HCT116 (cell line): ENCODE results near the gene ACOT8. TPM values are rescaled to one million over a fixed set of nuclear protein-coding genes. Genes with fewer than 3 reads are reported as not detected.

Experiments used
- ATAC-seq: fragments of 200-7000 bp; cut with Tn5 transposase; 2 replicates; pipeline ENCODE4 v1.9.1; 2020; ENCODE audit warnings: mild to moderate bottlenecking, moderate library complexity
- BruUV-seq: library from RNA; stranded (reverse); fragments of 400-500 nt; replicated peaks from 2 replicates; lab custom pipeline; 2021; lab: Mats Ljungman, UMichigan
- CTCF ChIA-PET: fragments of 300-600 bp; sonication (Branson Sonifier 250); formaldehyde crosslinking; loops from one replicate; lab custom pipeline; 2021; ENCODE audit warnings: antibody characterized with exemption; lab: Charles Lee
- POLR2A ChIA-PET: fragments of 300-600, 350-600 bp; sonication (Branson Sonifier 250); formaldehyde crosslinking; loops from one replicate; lab custom pipeline; 2021; ENCODE audit warnings: antibody characterized with exemption; lab: Charles Lee
- RAD21 ChIA-PET, 2 experiments: fragments of 300-600 bp; sonication (Branson Sonifier 250); formaldehyde crosslinking; loops; one replicate each; lab custom pipeline; 2023; ENCODE audit warnings: low total read pairs in 2 of 2; ENCODE audit not compliant: uncharacterized antibody in 2 of 2, unreplicated experiment in 2 of 2, low non-redundant PET in 1 of 2; lab: Charles Lee
- DNase-seq: peaks from one replicate; pipeline ENCODE4 v3.0.0-alpha.2; 2010; ENCODE audit warnings: low read depth, low spot score
- H2AFZ ChIP-seq: fragments of 200-600 bp; shearing (Covaris generic), sonication (generic); 2 replicates; pipeline ENCODE4 v1.6.1; 2017; ENCODE audit warnings: low read depth, mixed run types, mixed read lengths, antibody characterized with exemption, low read length; ENCODE audit not compliant: poor library complexity, severe bottlenecking
- H3K27ac ChIP-seq: 2 replicates; pipeline ENCODE4 v1.5.1; 2012; ENCODE audit warnings: low read depth, low read length
- H3K27me3 ChIP-seq: fragments of 200-600 bp; sonication (generic); 2 replicates; pipeline ENCODE4 v1.6.1; 2016; ENCODE audit warnings: mixed run types, low read length, mixed read lengths; ENCODE audit not compliant: insufficient read depth
- H3K36me3 ChIP-seq, 2 experiments: fragments of 200-500 bp in 1 of 2; fragments of 200-600 bp in 1 of 2; sonication (Bioruptor generic) in 1 of 2; sonication (generic) in 1 of 2; 2 replicates each; pipeline versions ENCODE4 v1.5.1 to v1.6.1; 2014 to 2016; ENCODE audit warnings: low read length in 2 of 2, inconsistent platforms in 1 of 2, mixed read lengths in 1 of 2, mixed run types in 1 of 2; ENCODE audit not compliant: insufficient read depth in 2 of 2, control insufficient read depth in 1 of 2
- H3K4me1 ChIP-seq, 2 experiments: fragments of 200-600 bp in 1 of 2; sonication (generic) in 1 of 2; 2 replicates each; pipeline versions ENCODE4 v1.5.1 to v1.6.1; 2012 to 2017; ENCODE audit warnings: low read length in 2 of 2, inconsistent platforms in 1 of 2, mild to moderate bottlenecking in 1 of 2, mixed read lengths in 1 of 2, mixed run types in 1 of 2, moderate library complexity in 1 of 2; ENCODE audit not compliant: insufficient read depth in 2 of 2, control insufficient read depth in 1 of 2
- H3K4me2 ChIP-seq: fragments of 200-600 bp; sonication (generic); 2 replicates; pipeline ENCODE4 v1.6.1; 2017; ENCODE audit warnings: mixed run types, low read length, mixed read lengths
- H3K4me3 ChIP-seq, 2 experiments: fragments of 200-600 bp in 1 of 2; sonication (generic) in 1 of 2; replicated peaks in 1 of 2; 2 replicates each; pipeline ENCODE4 v1.5.1; 2011 to 2016; ENCODE audit warnings: low read length in 2 of 2, control low read depth in 1 of 2, low read depth in 1 of 2, mild to moderate bottlenecking in 1 of 2, mixed read lengths in 1 of 2, mixed run types in 1 of 2
- H3K79me2 ChIP-seq: fragments of 200-600 bp; sonication (generic); 2 replicates; pipeline ENCODE4 v1.6.1; 2017; ENCODE audit warnings: mild to moderate bottlenecking, mixed run types, low read length, moderate library complexity, mixed read lengths; ENCODE audit not compliant: insufficient read depth
- H3K9ac ChIP-seq: fragments of 200-600 bp; sonication (generic); 2 replicates; pipeline ENCODE4 v1.6.1; 2016; ENCODE audit warnings: low read length, mixed read lengths
- H3K9me2 ChIP-seq: fragments of 200-600 bp; sonication (generic), shearing (Covaris generic); 2 replicates; pipeline ENCODE4 v1.6.1; 2017; ENCODE audit warnings: mixed run types, mild to moderate bottlenecking, moderate library complexity; ENCODE audit not compliant: insufficient read depth
- H3K9me3 ChIP-seq, 2 experiments: fragments of 200-500 bp in 1 of 2; fragments of 200-600 bp in 1 of 2; sonication (Bioruptor generic) in 1 of 2; sonication (generic) in 1 of 2; 2 replicates each; pipeline ENCODE4 v1.6.1; 2014 to 2017; ENCODE audit warnings: low read length in 2 of 2, mixed read lengths in 2 of 2, inconsistent platforms in 1 of 2, low read depth in 1 of 2, mild to moderate bottlenecking in 1 of 2, mixed run types in 1 of 2, moderate library complexity in 1 of 2; ENCODE audit not compliant: control insufficient read depth in 1 of 2, insufficient read depth in 1 of 2
- H4K20me1 ChIP-seq: fragments of 200-600 bp; sonication (generic), shearing (Covaris generic); 2 replicates; pipeline ENCODE4 v1.6.1; 2017; ENCODE audit warnings: mixed run types, mild to moderate bottlenecking, moderate library complexity; ENCODE audit not compliant: insufficient read depth
- CEBPB ChIP-seq: IDR thresholded peaks from 2 replicates; pipeline ENCODE4 v1.6.1; 2012; ENCODE audit warnings: low read depth
- EGR1 ChIP-seq: IDR thresholded peaks from 2 replicates; pipeline ENCODE4 v1.6.1; 2012; ENCODE audit warnings: low read depth
- ELF1 ChIP-seq: IDR thresholded peaks from 2 replicates; pipeline ENCODE4 v1.6.1; 2012; ENCODE audit warnings: low read depth, borderline replicate concordance
- MAX ChIP-seq: IDR thresholded peaks from 2 replicates; pipeline ENCODE4 v1.6.1; 2012
- SIN3A ChIP-seq: IDR thresholded peaks from 2 replicates; pipeline ENCODE4 v1.6.1; 2012; ENCODE audit warnings: low read depth
- SP1 ChIP-seq: IDR thresholded peaks from 2 replicates; pipeline ENCODE4 v1.6.1; 2012; ENCODE audit warnings: low read depth
- SRF ChIP-seq: IDR thresholded peaks from 2 replicates; pipeline ENCODE4 v1.6.1; 2012; ENCODE audit warnings: low read depth
- ZNF274 ChIP-seq: fragments of 200-500 bp; sonication (Bioruptor generic); IDR thresholded peaks from 2 replicates; pipeline ENCODE4 v1.6.1; 2014; ENCODE audit warnings: mild to moderate bottlenecking, low read depth, low read length, inconsistent platforms
- intact Hi-C: fragments of 100-400 bp; cut with micrococcal nuclease; formaldehyde crosslinking; loops from 2 replicates; pipeline ENCODE4 v1.10.0; 2022
- total RNA-seq: library from RNA; stranded (reverse); gene quantifications from one replicate; pipeline ENCODE4 v1.2.1, GENCODE V29; 2021; ENCODE audit not compliant: unreplicated experiment
- TF ChIP-seq, protein P1 (sequence below), 3 experiments: fragments of 200-600 bp in 1 of 3; sonication (generic) in 1 of 3; IDR thresholded peaks in 2 of 3; conservative IDR thresholded peaks in 1 of 3; 2 replicates each; pipeline ENCODE4 v1.5.1; 2012 to 2017; ENCODE audit warnings: low read depth in 2 of 3, low read length in 2 of 3, antibody characterized with exemption in 1 of 3, borderline replicate concordance in 1 of 3, control low read depth in 1 of 3, mild to moderate bottlenecking in 1 of 3, mixed read lengths in 1 of 3, mixed run types in 1 of 3, moderate library complexity in 1 of 3; ENCODE audit not compliant: insufficient read depth in 1 of 3

ACOT8 gene
- total RNA-seq, 1 experiment from 2014 or later = 12.2 TPM

GRCh38 chr20:45863543-45864470, 6.6 kb upstream of the ACOT8 start:
- H3K36me3 ChIP-seq = no peaks in the 10 kb centered on the region
- ChIA-PET POLR2A (no interaction called here), RAD21 (no interaction called here), CTCF (no interaction called here)
- no TSS peak for BruUV-seq
- H3K27me3 ChIP-seq = no peaks in the 10 kb centered on the region
- no peak overlapping the region for H3K27ac ChIP-seq
- H3K4me1 ChIP-seq = peaks cover 15 to 28% of the 10 kb centered on the region in 2 experiments
- no peaks in the 10 kb centered on the region for H3K9me3 ChIP-seq
- H3K79me2 ChIP-seq = no peaks in the 10 kb centered on the region
- no peak for ATAC-seq
- H2AFZ ChIP-seq = no peak overlapping the region
- no peak overlapping the region for H3K4me3 ChIP-seq
- no peak overlapping the region for H3K9ac ChIP-seq
- TF ChIP-seq SP1 = no peak
- TF ChIP-seq SRF = no peak
- no peak for TF ChIP-seq SIN3A
- TF ChIP-seq CEBPB = no peak
- TF ChIP-seq ELF1 = no peak
- no peak for TF ChIP-seq ZNF274
- DNase-seq = no peak
- no peaks in the 10 kb centered on the region for H3K9me2 ChIP-seq
- intact Hi-C loops = no loop called here
- no peaks in the 10 kb centered on the region for H4K20me1 ChIP-seq
- no peak overlapping the region for H3K4me2 ChIP-seq

- RAD21 ChIA-PET = no interaction called here
- intact Hi-C loops = no loop called here
- Histone ChIP-seq H4K20me1 (no peaks in the 10 kb centered on the region), H3K79me2 (0 out of 2 replicates have a peak, but pooled peaks cover 6% of the 10 kb centered on the region), H3K9me2 (no peaks in the 10 kb centered on the region), H2AFZ (no peak overlapping the region), H3K9ac (no peak overlapping the region), H3K4me1 (peaks cover 15 to 30% of the 10 kb centered on the region in 2 experiments), H3K27me3 (no peaks in the 10 kb centered on the region), H3K9me3 (no peaks in the 10 kb centered on the region), H3K27ac (no peak overlapping the region), H3K4me3 (no peak overlapping the region), H3K4me2 (peak overlapping the region; percentile 50), H3K36me3 (no peaks in the 10 kb centered on the region)
- POLR2A ChIA-PET = no interaction called here
- no peak for ATAC-seq
- no TSS peak for BruUV-seq
- CTCF ChIA-PET = no interaction called here
- DNase-seq = no peak
- TF ChIP-seq MAX (no peak), SP1 (no peak), EGR1 (no peak)
- TF ChIP-seq, protein P1, sequence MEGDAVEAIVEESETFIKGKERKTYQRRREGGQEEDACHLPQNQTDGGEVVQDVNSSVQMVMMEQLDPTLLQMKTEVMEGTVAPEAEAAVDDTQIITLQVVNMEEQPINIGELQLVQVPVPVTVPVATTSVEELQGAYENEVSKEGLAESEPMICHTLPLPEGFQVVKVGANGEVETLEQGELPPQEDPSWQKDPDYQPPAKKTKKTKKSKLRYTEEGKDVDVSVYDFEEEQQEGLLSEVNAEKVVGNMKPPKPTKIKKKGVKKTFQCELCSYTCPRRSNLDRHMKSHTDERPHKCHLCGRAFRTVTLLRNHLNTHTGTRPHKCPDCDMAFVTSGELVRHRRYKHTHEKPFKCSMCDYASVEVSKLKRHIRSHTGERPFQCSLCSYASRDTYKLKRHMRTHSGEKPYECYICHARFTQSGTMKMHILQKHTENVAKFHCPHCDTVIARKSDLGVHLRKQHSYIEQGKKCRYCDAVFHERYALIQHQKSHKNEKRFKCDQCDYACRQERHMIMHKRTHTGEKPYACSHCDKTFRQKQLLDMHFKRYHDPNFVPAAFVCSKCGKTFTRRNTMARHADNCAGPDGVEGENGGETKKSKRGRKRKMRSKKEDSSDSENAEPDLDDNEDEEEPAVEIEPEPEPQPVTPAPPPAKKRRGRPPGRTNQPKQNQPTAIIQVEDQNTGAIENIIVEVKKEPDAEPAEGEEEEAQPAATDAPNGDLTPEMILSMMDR (IDR thresholded peaks at IDR 0.05 in 2 of 3, conservative IDR thresholded peaks at IDR 0.05 in 1 of 3; ENCODE audit: borderline replicate concordance in 1 of 3, insufficient read depth in 1 of 3, low read depth in 2 of 3, low read length in 2 of 3) = no peak
Observed at GRCh38 chr20:45861221-45862075, 4.3 kb upstream of the ACOT8 start.
